PC-9 (cell line): ENCODE results near the gene TBATA.

Experiments
- CTCF ChIP-seq: fragments of 200-600 bp; sonication (generic); conservative IDR thresholded peaks from 2 replicates; pipeline ENCODE4 v1.6.1; 2017; ENCODE audit warnings: mixed run types, antibody characterized with exemption, mild to moderate bottlenecking, moderate library complexity
- EZH2 ChIP-seq: fragments of 200-600 bp; sonication (generic); IDR thresholded peaks from 2 replicates; pipeline ENCODE4 v1.8.0; 2017; ENCODE audit warnings: antibody characterized with exemption, low read depth

GRCh38 chr10:70807556-70807955 lies 22.4 kb upstream of the TBATA start:
- TF ChIP-seq CTCF (no peak), EZH2 (no peak)
